HepG2 (cell line): Measurements from ENCODE around the gene SRSF6. TPM values are rescaled to one million over a fixed set of nuclear protein-coding genes. Genes with fewer than 3 reads are reported as not detected.
A peak's percentile ranks its signal among the peaks of the same experiment; 100 is the strongest.

Source experiments
- ARNT ChIP-seq: fragments of 450-650 bp; IDR thresholded peaks from 2 replicates; pipeline ENCODE4 v1.6.1; 2017
- DBP ChIP-seq: sonication (generic); formaldehyde crosslinking; IDR thresholded peaks from 2 replicates; pipeline ENCODE4 v1.4.0; 2020; ENCODE audit warnings: missing genetic modification reagents; ENCODE audit errors: not compliant biosample characterization
- ELF3 ChIP-seq: IDR thresholded peaks from 2 replicates; pipeline ENCODE4 v1.6.1; 2016; ENCODE audit warnings: missing genetic modification reagents, missing compliant biosample characterization
- HOMEZ ChIP-seq: IDR thresholded peaks from 2 replicates; pipeline ENCODE4 v1.6.1; 2016; ENCODE audit warnings: low read depth
- ISL2 ChIP-seq: sonication (generic); formaldehyde crosslinking; IDR thresholded peaks from 2 replicates; pipeline ENCODE4 v1.5.0; 2020; ENCODE audit warnings: missing genetic modification reagents
- MED1 ChIP-seq: sonication (generic); formaldehyde crosslinking; IDR thresholded peaks from 2 replicates; pipeline ENCODE4 v1.4.0; 2020; ENCODE audit warnings: missing genetic modification reagents
- NFKB2 ChIP-seq: sonication (generic); formaldehyde crosslinking; IDR thresholded peaks from 2 replicates; pipeline ENCODE4 v1.4.0; 2020; ENCODE audit warnings: missing genetic modification reagents, borderline replicate concordance
- SNAPC4 ChIP-seq: sonication (generic); formaldehyde crosslinking; IDR thresholded peaks from 2 replicates; pipeline ENCODE4 v1.4.0; 2020; ENCODE audit warnings: mild to moderate bottlenecking, missing genetic modification reagents
- polyA plus RNA-seq, 8 experiments: library from polyadenylated mRNA; depleted of rRNA in 3 of 8; stranded (reverse) in 7 of 8; unstranded in 1 of 8; fragments of >200 nt; fragmentation: Illumina TruSeq in 4 of 8; extraction: Trizol in 4 of 8; gene quantifications; 2 replicates each; pipeline versions ENCODE4 v1.2.1 to v1.2.3, GENCODE V29; 2011 to 2016; ENCODE audit warnings: low read depth in 4 of 8, missing spikeins in 1 of 8, mixed read lengths in 1 of 8; ENCODE audit not compliant: insufficient read depth in 1 of 8
- total RNA-seq, 5 experiments: library from RNA; depleted of rRNA; stranded (reverse); fragments of >200 nt; fragmentation: Illumina TruSeq; extraction: Trizol; gene quantifications; 2 replicates each; pipeline ENCODE4 v1.2.3, GENCODE V29; 2016; ENCODE audit warnings: low read depth in 1 of 5
- TF ChIP-seq, protein P1 (sequence below): sonication (generic); formaldehyde crosslinking; IDR thresholded peaks from 2 replicates; pipeline ENCODE4 v1.4.0; 2020; ENCODE audit warnings: missing genetic modification reagents
- TF ChIP-seq, protein P2 (sequence below): sonication (generic); formaldehyde crosslinking; IDR thresholded peaks from 2 replicates; pipeline ENCODE4 v1.4.0; 2020; ENCODE audit warnings: mild to moderate bottlenecking, missing genetic modification reagents, borderline replicate concordance
- TF ChIP-seq, protein P3 (sequence below): sonication (generic); formaldehyde crosslinking; IDR thresholded peaks from 2 replicates; pipeline ENCODE4 v1.5.0; 2020; ENCODE audit warnings: missing genetic modification reagents, mild to moderate bottlenecking, borderline replicate concordance

The SRSF6 gene
- total and polyA plus RNA-seq, 2 of the 13 experiments (the other 11 are each of a cell fraction or from before 2014, with no cell fraction given): 156 to 194 TPM

DNA sequence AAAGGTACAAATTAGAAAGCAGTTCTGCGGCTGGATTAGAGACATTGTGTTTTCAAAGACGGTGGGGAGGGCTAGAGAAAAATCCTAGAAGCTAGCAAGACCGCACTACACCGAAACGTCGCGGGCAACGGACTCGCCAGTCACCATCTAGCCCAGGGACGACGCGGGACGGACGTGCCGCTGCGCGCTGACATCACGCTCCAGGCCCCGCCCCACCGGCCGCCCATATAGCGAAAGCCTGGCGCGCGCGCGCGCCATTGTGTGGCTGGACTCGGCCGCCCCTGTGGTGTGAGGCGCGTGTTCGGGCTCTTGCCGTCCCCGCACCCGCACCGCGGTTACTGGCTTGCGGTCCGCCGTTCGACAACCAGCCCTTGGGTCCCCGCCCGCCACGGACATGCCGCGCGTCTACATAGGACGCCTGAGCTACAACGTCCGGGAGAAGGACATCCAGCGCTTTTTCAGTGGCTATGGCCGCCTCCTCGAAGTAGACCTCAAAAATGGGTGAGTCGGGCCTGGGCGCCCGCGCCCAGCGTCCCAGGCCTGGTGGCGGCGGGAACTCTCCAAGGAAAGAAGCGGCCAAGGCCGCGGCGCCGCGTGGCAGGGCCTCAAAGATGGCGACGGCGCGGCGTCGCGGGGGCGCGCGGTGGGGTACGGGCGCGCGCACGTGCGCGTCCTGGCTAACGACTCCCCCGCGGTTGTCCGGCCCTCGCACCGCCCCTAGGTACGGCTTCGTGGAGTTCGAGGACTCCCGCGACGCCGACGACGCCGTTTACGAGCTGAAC, at the start of gene SRSF6 (continued):
- TF ChIP-seq ELF3: peak; percentile 78; the same call in 1 of the 2 replicates
- no peak for TF ChIP-seq HOMEZ
- TF ChIP-seq, protein P1, sequence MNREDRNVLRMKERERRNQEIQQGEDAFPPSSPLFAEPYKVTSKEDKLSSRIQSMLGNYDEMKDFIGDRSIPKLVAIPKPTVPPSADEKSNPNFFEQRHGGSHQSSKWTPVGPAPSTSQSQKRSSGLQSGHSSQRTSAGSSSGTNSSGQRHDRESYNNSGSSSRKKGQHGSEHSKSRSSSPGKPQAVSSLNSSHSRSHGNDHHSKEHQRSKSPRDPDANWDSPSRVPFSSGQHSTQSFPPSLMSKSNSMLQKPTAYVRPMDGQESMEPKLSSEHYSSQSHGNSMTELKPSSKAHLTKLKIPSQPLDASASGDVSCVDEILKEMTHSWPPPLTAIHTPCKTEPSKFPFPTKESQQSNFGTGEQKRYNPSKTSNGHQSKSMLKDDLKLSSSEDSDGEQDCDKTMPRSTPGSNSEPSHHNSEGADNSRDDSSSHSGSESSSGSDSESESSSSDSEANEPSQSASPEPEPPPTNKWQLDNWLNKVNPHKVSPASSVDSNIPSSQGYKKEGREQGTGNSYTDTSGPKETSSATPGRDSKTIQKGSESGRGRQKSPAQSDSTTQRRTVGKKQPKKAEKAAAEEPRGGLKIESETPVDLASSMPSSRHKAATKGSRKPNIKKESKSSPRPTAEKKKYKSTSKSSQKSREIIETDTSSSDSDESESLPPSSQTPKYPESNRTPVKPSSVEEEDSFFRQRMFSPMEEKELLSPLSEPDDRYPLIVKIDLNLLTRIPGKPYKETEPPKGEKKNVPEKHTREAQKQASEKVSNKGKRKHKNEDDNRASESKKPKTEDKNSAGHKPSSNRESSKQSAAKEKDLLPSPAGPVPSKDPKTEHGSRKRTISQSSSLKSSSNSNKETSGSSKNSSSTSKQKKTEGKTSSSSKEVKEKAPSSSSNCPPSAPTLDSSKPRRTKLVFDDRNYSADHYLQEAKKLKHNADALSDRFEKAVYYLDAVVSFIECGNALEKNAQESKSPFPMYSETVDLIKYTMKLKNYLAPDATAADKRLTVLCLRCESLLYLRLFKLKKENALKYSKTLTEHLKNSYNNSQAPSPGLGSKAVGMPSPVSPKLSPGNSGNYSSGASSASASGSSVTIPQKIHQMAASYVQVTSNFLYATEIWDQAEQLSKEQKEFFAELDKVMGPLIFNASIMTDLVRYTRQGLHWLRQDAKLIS (CRISPR knock-in tag): peak; percentile 98
- TF ChIP-seq MED1 (CRISPR knock-in tag): peak; percentile 80
- TF ChIP-seq SNAPC4 (CRISPR knock-in tag): peak; percentile 58; the same call in 1 of the 2 replicates
- TF ChIP-seq, protein P2, sequence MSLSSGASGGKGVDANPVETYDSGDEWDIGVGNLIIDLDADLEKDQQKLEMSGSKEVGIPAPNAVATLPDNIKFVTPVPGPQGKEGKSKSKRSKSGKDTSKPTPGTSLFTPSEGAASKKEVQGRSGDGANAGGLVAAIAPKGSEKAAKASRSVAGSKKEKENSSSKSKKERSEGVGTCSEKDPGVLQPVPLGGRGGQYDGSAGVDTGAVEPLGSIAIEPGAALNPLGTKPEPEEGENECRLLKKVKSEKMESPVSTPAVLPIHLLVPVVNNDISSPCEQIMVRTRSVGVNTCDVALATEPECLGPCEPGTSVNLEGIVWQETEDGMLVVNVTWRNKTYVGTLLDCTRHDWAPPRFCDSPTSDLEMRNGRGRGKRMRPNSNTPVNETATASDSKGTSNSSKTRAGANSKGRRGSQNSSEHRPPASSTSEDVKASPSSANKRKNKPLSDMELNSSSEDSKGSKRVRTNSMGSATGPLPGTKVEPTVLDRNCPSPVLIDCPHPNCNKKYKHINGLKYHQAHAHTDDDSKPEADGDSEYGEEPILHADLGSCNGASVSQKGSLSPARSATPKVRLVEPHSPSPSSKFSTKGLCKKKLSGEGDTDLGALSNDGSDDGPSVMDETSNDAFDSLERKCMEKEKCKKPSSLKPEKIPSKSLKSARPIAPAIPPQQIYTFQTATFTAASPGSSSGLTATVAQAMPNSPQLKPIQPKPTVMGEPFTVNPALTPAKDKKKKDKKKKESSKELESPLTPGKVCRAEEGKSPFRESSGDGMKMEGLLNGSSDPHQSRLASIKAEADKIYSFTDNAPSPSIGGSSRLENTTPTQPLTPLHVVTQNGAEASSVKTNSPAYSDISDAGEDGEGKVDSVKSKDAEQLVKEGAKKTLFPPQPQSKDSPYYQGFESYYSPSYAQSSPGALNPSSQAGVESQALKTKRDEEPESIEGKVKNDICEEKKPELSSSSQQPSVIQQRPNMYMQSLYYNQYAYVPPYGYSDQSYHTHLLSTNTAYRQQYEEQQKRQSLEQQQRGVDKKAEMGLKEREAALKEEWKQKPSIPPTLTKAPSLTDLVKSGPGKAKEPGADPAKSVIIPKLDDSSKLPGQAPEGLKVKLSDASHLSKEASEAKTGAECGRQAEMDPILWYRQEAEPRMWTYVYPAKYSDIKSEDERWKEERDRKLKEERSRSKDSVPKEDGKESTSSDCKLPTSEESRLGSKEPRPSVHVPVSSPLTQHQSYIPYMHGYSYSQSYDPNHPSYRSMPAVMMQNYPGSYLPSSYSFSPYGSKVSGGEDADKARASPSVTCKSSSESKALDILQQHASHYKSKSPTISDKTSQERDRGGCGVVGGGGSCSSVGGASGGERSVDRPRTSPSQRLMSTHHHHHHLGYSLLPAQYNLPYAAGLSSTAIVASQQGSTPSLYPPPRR (CRISPR knock-in tag): peak; percentile 65; the same call in 1 of the 2 replicates
- TF ChIP-seq ARNT: no peak
- peak; percentile 83 for TF ChIP-seq ISL2
- TF ChIP-seq DBP (CRISPR knock-in tag): peak; percentile 98
- TF ChIP-seq, protein P3, sequence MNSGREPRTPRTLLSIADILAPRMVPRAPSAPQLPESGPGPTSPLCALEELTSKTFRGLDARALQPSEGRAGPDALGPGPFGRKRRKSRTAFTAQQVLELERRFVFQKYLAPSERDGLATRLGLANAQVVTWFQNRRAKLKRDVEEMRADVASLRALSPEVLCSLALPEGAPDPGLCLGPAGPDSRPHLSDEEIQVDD (CRISPR knock-in tag): peak; percentile 95
- peak; percentile 98 for TF ChIP-seq NFKB2 (CRISPR knock-in tag)
